Nucleus accumbens (tissue), 56 donors: ENCODE data around the gene GAGE12D.
"Not testable (repeated sequence)": the region's sequence is repeated elsewhere in the genome, so short reads cannot be mapped to it uniquely, and the experiment has no call there.

ENCODE experiments used
- DNase-seq, 56 donors: peaks; one replicate each; lab custom pipeline; 2025; lab: John Stamatoyannopoulos, UW

GAGE12D gene, protein sequence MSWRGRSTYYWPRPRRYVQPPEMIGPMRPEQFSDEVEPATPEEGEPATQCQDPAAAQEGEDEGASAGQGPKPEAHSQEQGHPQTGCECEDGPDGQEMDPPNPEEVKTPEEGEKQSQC

DNA sequence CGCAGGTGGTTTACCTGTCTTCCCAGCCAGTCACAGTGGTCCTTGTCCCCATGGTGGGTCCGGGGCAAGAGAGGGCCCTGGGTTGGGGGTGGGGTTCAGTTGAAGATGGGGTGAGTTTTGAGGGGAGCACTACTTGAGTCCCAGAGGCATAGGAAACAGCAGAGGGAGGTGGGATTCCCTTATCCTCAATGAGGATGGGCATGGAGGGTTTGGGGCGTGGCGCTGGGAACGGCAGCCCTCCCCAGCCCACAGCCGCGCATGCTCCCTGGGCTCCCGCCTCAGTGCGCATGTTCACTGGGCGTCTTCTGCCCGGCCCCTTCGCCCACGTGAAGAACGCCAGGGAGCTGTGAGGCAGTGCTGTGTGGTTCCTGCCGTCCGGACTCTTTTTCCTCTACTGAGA lies at the start of gene GAGE12D:
GAGE12D (plus strand) TSS at position 301 of the 400 bp plus-strand sequence. CDS start 1,155 bp downstream, outside the sequence.
- DNase-seq: not testable (repeated sequence)

DNA sequence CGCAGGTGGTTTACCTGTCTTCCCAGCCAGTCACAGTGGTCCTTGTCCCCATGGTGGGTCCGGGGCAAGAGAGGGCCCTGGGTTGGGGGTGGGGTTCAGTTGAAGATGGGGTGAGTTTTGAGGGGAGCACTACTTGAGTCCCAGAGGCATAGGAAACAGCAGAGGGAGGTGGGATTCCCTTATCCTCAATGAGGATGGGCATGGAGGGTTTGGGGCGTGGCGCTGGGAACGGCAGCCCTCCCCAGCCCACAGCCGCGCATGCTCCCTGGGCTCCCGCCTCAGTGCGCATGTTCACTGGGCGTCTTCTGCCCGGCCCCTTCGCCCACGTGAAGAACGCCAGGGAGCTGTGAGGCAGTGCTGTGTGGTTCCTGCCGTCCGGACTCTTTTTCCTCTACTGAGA lies 9.7 kb upstream of the GAGE12D start, which contains the start of gene GAGE12C:
GAGE12C (plus strand) TSS at position 301 of the 400 bp plus-strand sequence. CDS start 1,155 bp downstream, outside the sequence.
- not testable (repeated sequence) for DNase-seq

DNA sequence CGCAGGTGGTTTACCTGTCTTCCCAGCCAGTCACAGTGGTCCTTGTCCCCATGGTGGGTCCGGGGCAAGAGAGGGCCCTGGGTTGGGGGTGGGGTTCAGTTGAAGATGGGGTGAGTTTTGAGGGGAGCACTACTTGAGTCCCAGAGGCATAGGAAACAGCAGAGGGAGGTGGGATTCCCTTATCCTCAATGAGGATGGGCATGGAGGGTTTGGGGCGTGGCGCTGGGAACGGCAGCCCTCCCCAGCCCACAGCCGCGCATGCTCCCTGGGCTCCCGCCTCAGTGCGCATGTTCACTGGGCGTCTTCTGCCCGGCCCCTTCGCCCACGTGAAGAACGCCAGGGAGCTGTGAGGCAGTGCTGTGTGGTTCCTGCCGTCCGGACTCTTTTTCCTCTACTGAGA lies 9.5 kb downstream of the GAGE12D start, which contains the start of gene GAGE12E:
GAGE12E (plus strand) TSS at position 301 of the 400 bp plus-strand sequence. CDS start 1,155 bp downstream, outside the sequence.
- not testable (repeated sequence) for DNase-seq

DNA sequence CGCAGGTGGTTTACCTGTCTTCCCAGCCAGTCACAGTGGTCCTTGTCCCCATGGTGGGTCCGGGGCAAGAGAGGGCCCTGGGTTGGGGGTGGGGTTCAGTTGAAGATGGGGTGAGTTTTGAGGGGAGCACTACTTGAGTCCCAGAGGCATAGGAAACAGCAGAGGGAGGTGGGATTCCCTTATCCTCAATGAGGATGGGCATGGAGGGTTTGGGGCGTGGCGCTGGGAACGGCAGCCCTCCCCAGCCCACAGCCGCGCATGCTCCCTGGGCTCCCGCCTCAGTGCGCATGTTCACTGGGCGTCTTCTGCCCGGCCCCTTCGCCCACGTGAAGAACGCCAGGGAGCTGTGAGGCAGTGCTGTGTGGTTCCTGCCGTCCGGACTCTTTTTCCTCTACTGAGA lies 19.0 kb downstream of the GAGE12D start, which contains the start of gene GAGE12F:
GAGE12F (plus strand) TSS at position 301 of the 400 bp plus-strand sequence. CDS start 1,155 bp downstream, outside the sequence.
- not testable (repeated sequence) for DNase-seq

DNA sequence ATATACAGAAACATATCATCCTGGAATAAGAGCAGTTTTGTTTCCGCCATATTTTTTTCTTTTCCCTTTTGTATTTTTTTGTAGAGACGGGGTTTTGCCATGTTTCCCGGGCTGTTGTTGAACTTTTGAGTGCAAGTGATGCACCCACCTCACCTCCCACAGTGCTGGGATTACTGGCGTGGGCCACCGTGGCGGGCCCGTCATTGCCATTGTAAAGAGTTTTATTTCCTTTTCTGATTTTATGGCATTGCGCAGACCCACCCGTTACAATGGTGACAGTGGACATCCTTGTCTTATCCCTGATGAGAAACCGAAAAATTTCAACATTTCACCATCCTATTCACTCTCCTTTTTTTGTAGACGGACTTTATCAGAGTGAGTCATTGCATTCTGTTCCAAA lies 27.2 kb downstream of the GAGE12D start:
- not testable (repeated sequence) for DNase-seq

DNA sequence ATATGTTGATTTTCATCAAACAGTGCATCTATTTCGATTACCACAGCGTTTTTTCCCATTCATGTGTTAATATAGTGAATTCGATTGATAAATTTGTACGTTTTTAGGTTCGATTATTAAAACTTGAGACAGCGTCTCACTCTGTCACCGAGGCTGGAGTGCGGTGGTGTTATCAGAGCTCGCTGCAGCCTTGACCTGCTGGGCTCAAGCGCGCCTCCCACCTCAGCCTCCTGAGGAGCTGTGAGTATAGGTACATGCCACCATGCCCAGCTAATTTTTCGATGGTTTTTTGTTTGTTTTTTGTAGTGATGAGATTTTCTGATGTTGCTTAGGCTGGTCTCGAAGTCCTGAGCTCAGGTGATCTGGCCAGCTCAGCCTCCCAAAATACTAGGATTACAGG lies 27.6 kb downstream of the GAGE12D start:
- not testable (repeated sequence) for DNase-seq

DNA sequence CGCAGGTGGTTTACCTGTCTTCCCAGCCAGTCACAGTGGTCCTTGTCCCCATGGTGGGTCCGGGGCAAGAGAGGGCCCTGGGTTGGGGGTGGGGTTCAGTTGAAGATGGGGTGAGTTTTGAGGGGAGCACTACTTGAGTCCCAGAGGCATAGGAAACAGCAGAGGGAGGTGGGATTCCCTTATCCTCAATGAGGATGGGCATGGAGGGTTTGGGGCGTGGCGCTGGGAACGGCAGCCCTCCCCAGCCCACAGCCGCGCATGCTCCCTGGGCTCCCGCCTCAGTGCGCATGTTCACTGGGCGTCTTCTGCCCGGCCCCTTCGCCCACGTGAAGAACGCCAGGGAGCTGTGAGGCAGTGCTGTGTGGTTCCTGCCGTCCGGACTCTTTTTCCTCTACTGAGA lies 28.6 kb downstream of the GAGE12D start, which contains the start of gene GAGE12G:
GAGE12G (plus strand) TSS at position 301 of the 400 bp plus-strand sequence. CDS start 1,155 bp downstream, outside the sequence.
- not testable (repeated sequence) for DNase-seq

DNA sequence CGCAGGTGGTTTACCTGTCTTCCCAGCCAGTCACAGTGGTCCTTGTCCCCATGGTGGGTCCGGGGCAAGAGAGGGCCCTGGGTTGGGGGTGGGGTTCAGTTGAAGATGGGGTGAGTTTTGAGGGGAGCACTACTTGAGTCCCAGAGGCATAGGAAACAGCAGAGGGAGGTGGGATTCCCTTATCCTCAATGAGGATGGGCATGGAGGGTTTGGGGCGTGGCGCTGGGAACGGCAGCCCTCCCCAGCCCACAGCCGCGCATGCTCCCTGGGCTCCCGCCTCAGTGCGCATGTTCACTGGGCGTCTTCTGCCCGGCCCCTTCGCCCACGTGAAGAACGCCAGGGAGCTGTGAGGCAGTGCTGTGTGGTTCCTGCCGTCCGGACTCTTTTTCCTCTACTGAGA lies 38.1 kb downstream of the GAGE12D start, which contains the start of gene GAGE12H:
GAGE12H (plus strand) TSS at position 301 of the 400 bp plus-strand sequence. CDS start 1,155 bp downstream, outside the sequence.
- not testable (repeated sequence) for DNase-seq

DNA sequence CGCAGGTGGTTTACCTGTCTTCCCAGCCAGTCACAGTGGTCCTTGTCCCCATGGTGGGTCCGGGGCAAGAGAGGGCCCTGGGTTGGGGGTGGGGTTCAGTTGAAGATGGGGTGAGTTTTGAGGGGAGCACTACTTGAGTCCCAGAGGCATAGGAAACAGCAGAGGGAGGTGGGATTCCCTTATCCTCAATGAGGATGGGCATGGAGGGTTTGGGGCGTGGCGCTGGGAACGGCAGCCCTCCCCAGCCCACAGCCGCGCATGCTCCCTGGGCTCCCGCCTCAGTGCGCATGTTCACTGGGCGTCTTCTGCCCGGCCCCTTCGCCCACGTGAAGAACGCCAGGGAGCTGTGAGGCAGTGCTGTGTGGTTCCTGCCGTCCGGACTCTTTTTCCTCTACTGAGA lies 47.7 kb downstream of the GAGE12D start, which contains the start of gene GAGE2A:
GAGE2A (plus strand) TSS at position 301 of the 400 bp plus-strand sequence. CDS start 1,155 bp downstream, outside the sequence.
- DNase-seq: not testable (repeated sequence)

DNA sequence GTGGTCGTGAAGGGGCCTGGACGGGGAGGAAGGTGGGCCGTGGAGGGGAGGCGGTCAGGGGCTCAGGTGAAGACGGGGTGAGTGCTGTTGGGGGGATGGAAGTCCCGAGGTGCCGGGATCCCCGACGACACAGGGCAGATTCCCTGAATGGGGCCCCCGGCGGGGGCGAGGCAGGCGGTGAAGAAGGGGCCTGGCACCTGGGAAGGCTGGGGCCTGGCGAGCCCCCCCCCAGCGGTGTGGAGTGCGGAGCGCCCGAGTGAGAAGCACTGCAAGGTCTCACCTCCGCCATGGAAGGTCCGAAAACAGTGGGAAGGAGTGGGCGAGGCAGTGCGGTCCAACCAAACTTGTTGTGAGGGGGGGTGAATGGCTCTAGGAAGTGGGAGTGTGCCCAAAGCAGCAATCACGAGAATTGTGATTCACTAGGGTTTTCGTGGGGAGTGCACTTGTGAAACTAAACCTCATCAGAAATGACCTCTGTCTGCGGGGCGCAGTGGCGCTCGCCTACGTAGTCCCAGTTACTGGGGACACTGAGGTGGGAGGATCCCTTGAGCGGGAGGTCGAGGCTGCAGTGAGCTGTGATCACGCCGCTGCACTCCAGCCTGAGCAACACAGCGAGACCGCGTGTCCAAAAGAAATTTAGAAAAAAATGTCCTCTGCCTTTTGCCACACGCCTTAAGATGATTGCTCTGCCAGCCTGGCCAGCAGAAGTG lies 48.4 kb downstream of the GAGE12D start:
- not testable (repeated sequence) for DNase-seq

DNA sequence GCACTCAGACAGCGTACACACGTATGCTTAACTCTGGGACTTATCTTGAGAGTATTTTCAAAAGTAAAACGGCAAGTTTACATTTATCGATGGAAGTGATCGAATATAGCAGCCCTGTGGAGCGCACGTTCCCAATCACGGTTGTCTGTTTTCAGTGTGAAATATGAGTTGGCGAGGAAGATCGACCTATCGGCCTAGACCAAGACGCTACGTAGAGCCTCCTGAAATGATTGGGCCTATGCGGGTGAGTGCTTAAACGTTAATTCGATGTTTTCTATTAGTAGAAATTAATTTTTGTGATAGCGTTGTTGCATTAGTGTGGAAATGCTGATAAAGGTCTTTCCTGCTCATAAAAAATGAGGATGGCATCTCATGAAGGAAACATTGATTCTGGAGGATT lies 49.0 kb downstream of the GAGE12D start:
- not testable (repeated sequence) for DNase-seq
